ENCODE measurements around the gene CES2. TPM values are rescaled to one million over a fixed set of nuclear protein-coding genes. Genes with fewer than 3 reads are reported as not detected.

The CES2 gene
- total RNA-seq, 1 donor from 2014 or later: 55.7 TPM

DNA sequence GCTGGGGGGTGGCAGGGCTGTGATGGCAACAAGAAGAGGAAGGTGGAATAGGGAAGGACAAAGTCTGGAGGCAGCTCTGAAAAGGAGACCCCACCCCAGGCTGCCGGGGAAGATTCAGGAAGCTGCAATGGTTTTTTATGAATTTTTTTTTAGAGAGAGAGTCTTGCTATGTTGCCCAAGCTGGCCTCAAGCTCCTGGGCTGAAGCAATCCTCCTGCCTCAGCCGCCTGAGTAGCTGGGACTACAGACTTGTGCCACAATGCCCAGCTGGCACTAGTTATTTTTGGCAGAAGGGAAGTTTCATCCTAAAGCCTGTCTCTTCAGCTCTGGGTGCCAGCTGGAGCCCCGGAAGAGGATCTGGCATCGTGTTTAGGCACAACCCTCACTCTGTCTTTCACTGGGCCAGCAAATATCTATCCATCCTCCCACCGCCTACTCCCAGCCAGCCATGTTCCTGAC lies 24.4 kb downstream of the CES2 start:
- peaks cover 8% of the 10 kb centered on the region for H3K4me1 ChIP-seq
- H3K36me3 ChIP-seq: no peaks in the 10 kb centered on the region
- DNase-seq (ENCODE audit: extremely low spot score in 2 of 2): no peak
- no peak overlapping the region for H3K27ac ChIP-seq
- no peaks in the 10 kb centered on the region for H3K9me3 ChIP-seq
- no peak overlapping the region for H3K4me3 ChIP-seq
- no peak for TF ChIP-seq CTCF (IDR thresholded peaks at IDR 0.05)
- TF ChIP-seq POLR2A (IDR thresholded peaks at IDR 0.05): no peak
- no peak for TF ChIP-seq POLR2AphosphoS5 (IDR thresholded peaks at IDR 0.05; ENCODE audit: insufficient read depth in 1 of 2, low read depth in 1 of 2)
- no peaks in the 10 kb centered on the region for H3K27me3 ChIP-seq
- intact Hi-C loops (cut with DNase I): no loop called here

- DNase-seq (ENCODE audit: extremely low spot score in 2 of 2): no peak
- Histone ChIP-seq H3K36me3 (no peaks in the 10 kb centered on the region), H3K4me3 (no peak overlapping the region), H3K27me3 (no peaks in the 10 kb centered on the region), H3K27ac (no peak overlapping the region), H3K9me3 (no peaks in the 10 kb centered on the region), H3K4me1 (peaks cover 8% of the 10 kb centered on the region)
- intact Hi-C loops (cut with DNase I): no loop called here
- TF ChIP-seq POLR2AphosphoS5 (IDR thresholded peaks at IDR 0.05; ENCODE audit: insufficient read depth in 1 of 2, low read depth in 1 of 2) (no peak), CTCF (IDR thresholded peaks at IDR 0.05) (no peak), POLR2A (IDR thresholded peaks at IDR 0.05) (no peak)
Measured at GRCh38 chr16:66960270-66960669, 25.0 kb downstream of the CES2 start.

- no peaks in the 10 kb centered on the region for H3K36me3 ChIP-seq
- no peak for DNase-seq (ENCODE audit: extremely low spot score in 2 of 2)
- H3K4me3 ChIP-seq: no peak within 1 kb of the TSS
- H3K27ac ChIP-seq: no peak within 1 kb of the TSS
- peaks cover 8% of the 10 kb centered on the region for H3K4me1 ChIP-seq
- intact Hi-C loops (cut with DNase I): no loop called here
- TF ChIP-seq POLR2A (IDR thresholded peaks at IDR 0.05) (no peak), POLR2AphosphoS5 (IDR thresholded peaks at IDR 0.05; ENCODE audit: insufficient read depth in 1 of 2, low read depth in 1 of 2) (no peak), CTCF (IDR thresholded peaks at IDR 0.05) (no peak)
- H3K27me3 ChIP-seq: no peaks in the 10 kb centered on the region
- H3K9me3 ChIP-seq: no peaks in the 10 kb centered on the region
Measured at GRCh38 chr16:66961065-66961744, 25.9 kb downstream of the CES2 start, which contains the start of gene CES3. CES3 (plus strand) TSS chr16:66961266; CDS start chr16:66961308, 42 bp downstream.

GRCh38 chr16:66961914-66962313 lies 26.6 kb downstream of the CES2 start:
- Histone ChIP-seq H3K9me3 (no peaks in the 10 kb centered on the region), H3K36me3 (no peaks in the 10 kb centered on the region), H3K27me3 (no peaks in the 10 kb centered on the region), H3K4me1 (peaks cover 8% of the 10 kb centered on the region), H3K27ac (no peak overlapping the region), H3K4me3 (no peak overlapping the region)
- no peak for DNase-seq (ENCODE audit: extremely low spot score in 2 of 2)
- intact Hi-C loops (cut with DNase I): no loop called here
- TF ChIP-seq POLR2A (IDR thresholded peaks at IDR 0.05): no peak
- TF ChIP-seq POLR2AphosphoS5 (IDR thresholded peaks at IDR 0.05; ENCODE audit: insufficient read depth in 1 of 2, low read depth in 1 of 2): no peak
- no peak for TF ChIP-seq CTCF (IDR thresholded peaks at IDR 0.05)

DNA sequence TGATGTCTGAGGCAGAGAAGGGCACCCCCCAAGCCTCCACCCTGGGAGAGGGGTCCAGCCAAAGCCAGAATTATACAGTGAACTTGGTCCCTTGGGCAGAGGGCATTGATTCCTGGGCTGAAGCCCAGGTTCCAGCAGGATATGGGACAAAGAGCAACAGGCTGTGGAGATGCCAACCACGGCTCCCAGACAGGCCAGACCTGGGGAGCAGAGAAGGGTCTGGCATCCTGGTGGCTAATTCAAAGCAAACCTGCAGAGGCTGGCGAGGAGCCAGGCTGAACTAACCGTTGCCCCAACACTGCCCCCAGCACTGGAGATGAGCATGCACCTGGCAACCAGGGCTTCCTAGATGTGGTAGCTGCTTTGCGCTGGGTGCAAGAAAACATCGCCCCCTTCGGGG lies 28.7 kb downstream of the CES2 start:
- intact Hi-C loops (cut with DNase I): no loop called here
- H3K9me3 ChIP-seq: no peaks in the 10 kb centered on the region
- no peak overlapping the region for H3K27ac ChIP-seq

More for the DNA sequence above, 28.7 kb downstream of the CES2 start:
- Histone ChIP-seq H3K4me3 (no peak overlapping the region), H3K4me1 (peaks cover 8% of the 10 kb centered on the region), H3K36me3 (no peaks in the 10 kb centered on the region), H3K27me3 (no peaks in the 10 kb centered on the region)
- TF ChIP-seq POLR2AphosphoS5 (IDR thresholded peaks at IDR 0.05; ENCODE audit: insufficient read depth in 1 of 2, low read depth in 1 of 2): no peak
- TF ChIP-seq POLR2A (IDR thresholded peaks at IDR 0.05): no peak
- TF ChIP-seq CTCF (IDR thresholded peaks at IDR 0.05): no peak
- DNase-seq (ENCODE audit: extremely low spot score in 2 of 2): no peak
